K562 (cell line): Measurements from ENCODE around the gene TRIM14. TPM values are rescaled to one million over a fixed set of nuclear protein-coding genes. Genes with fewer than 3 reads are reported as not detected.

Experiments
- ATAC-seq: fragments of 200-7000 bp; cut with Tn5 transposase; 3 replicates; pipeline ENCODE4 v1.9.1; 2020; ENCODE audit warnings: moderate library complexity
- BruUV-seq: library from RNA; stranded (reverse); fragments of 400-500 nt; replicated peaks from 2 replicates; lab custom pipeline; 2021; lab: Mats Ljungman, UMichigan
- CTCF ChIA-PET: fragments of 300-600 bp; formaldehyde crosslinking; extraction: SDS; loops from one replicate; lab custom pipeline; 2021; ENCODE audit warnings: low intra/inter-chr PET ratio; lab: Yijun Ruan, JAX
- POLR2A ChIA-PET: fragments of 300-600, 350-650 bp; sonication (Branson Sonifier 250); formaldehyde crosslinking; extraction: SDS; loops from one replicate; lab custom pipeline; 2021; ENCODE audit warnings: antibody characterized with exemption, inconsistent platforms; lab: Yijun Ruan, JAX
- DNase-seq, 4 experiments: peaks; one replicate each; pipeline versions ENCODE4 v3.0.0 to v3.0.0-alpha.2; 2011 to 2018; ENCODE audit warnings: low spot score in 3 of 4, mixed read lengths in 3 of 4; ENCODE audit errors: extremely low read depth in 1 of 4
- FAIRE-seq: peaks from 2 replicates; lab custom pipeline; 2011; peaks lifted over from hg19 to GRCh38; lab: Jason Lieb, UNC
- H2AFZ ChIP-seq: 2 replicates; pipeline ENCODE4 v1.6.0; 2011; ENCODE audit warnings: low read depth, low read length, control low read depth, inconsistent platforms
- H3K27ac ChIP-seq: fragments of 200-600 bp; 3 replicates; pipeline ENCODE4 v1.8.0; 2011; ENCODE audit warnings: low read depth, mild to moderate bottlenecking, control low read depth, inconsistent platforms, low read length, moderate library complexity, mixed read lengths; ENCODE audit errors: extremely low read depth
- H3K27me3 ChIP-seq, 2 experiments: fragments of 300-600 bp in 1 of 2; 2 replicates in 1 of 2; 3 replicates in 1 of 2; pipeline versions ENCODE4 v1.6.0 to v1.8.0; 2011; ENCODE audit warnings: inconsistent platforms in 2 of 2, low read length in 2 of 2, mild to moderate bottlenecking in 1 of 2, mixed read lengths in 1 of 2, moderate library complexity in 1 of 2; ENCODE audit not compliant: control insufficient read depth in 2 of 2, insufficient read depth in 2 of 2
- H3K36me3 ChIP-seq: fragments of 300-600 bp; 3 replicates; pipeline ENCODE4 v1.8.0; 2011; ENCODE audit warnings: mild to moderate bottlenecking, low read length, inconsistent platforms; ENCODE audit not compliant: control insufficient read depth, insufficient read depth
- H3K4me1 ChIP-seq, 2 experiments: fragments of 200-600 bp in 1 of 2; replicated peaks in 1 of 2; 2 replicates in 1 of 2; 3 replicates in 1 of 2; pipeline versions ENCODE4 v1.5.1 to v1.8.0; 2011; ENCODE audit warnings: inconsistent platforms in 2 of 2, low read length in 2 of 2, mild to moderate bottlenecking in 1 of 2, mixed read lengths in 1 of 2, moderate library complexity in 1 of 2; ENCODE audit not compliant: control insufficient read depth in 2 of 2, insufficient read depth in 2 of 2
- H3K4me2 ChIP-seq: 2 replicates; pipeline ENCODE4 v1.6.1; 2011; ENCODE audit warnings: low read length, control low read depth, inconsistent platforms, mixed read lengths; ENCODE audit not compliant: insufficient read depth
- H3K4me3 ChIP-seq: fragments of 200-600 bp; sonication (generic), shearing (Covaris generic); 2 replicates; pipeline ENCODE4 v1.5.1; 2016; ENCODE audit warnings: control low read depth, inconsistent platforms
- H3K79me2 ChIP-seq: fragments of 200-600 bp; 3 replicates; pipeline ENCODE4 v1.8.0; 2011; ENCODE audit warnings: low read length, inconsistent platforms; ENCODE audit not compliant: control insufficient read depth, insufficient read depth
- H3K9ac ChIP-seq, 2 experiments: 2 replicates each; pipeline versions ENCODE4 v1.6.0 to v1.6.1; 2011; ENCODE audit warnings: low read depth in 2 of 2, low read length in 2 of 2, control low read depth in 1 of 2, inconsistent platforms in 1 of 2, mild to moderate bottlenecking in 1 of 2, mixed read lengths in 1 of 2; ENCODE audit not compliant: insufficient read depth in 1 of 2
- H3K9me1 ChIP-seq: one replicate; pipeline ENCODE4 v1.6.0; 2011; ENCODE audit warnings: inconsistent platforms, mild to moderate bottlenecking, low read length, moderate library complexity; ENCODE audit not compliant: control insufficient read depth, insufficient read depth
- H3K9me3 ChIP-seq: replicated peaks from 2 replicates; pipeline ENCODE4 v1.5.1; 2011; ENCODE audit warnings: low read depth, low read length, inconsistent platforms; ENCODE audit not compliant: control insufficient read depth, insufficient read depth
- H4K20me1 ChIP-seq: replicated peaks from 2 replicates; pipeline ENCODE4 v1.6.1; 2011; ENCODE audit warnings: low read length, inconsistent platforms, mixed read lengths; ENCODE audit not compliant: control insufficient read depth, insufficient read depth
- CCNT2 ChIP-seq: IDR thresholded peaks from 2 replicates; pipeline ENCODE4 v1.6.1; 2011; ENCODE audit warnings: borderline replicate concordance, low read depth, mild to moderate bottlenecking, moderate library complexity, mixed read lengths, low read length; ENCODE audit not compliant: insufficient read length; ENCODE audit errors: extremely low read depth
- DACH1 ChIP-seq: fragments of 450-650 bp; IDR thresholded peaks from 2 replicates; pipeline ENCODE4 v1.6.1; 2018; ENCODE audit not compliant: partially characterized antibody
- EHMT2 ChIP-seq: fragments of 450-650 bp; IDR thresholded peaks from 2 replicates; pipeline ENCODE4 v1.6.1; 2018; ENCODE audit warnings: antibody characterized with exemption
- ESRRA ChIP-seq: fragments of 450-650 bp; IDR thresholded peaks from 2 replicates; pipeline ENCODE4 v1.6.1; 2014; ENCODE audit warnings: low read depth, mild to moderate bottlenecking, moderate library complexity, borderline replicate concordance
- GATAD2B ChIP-seq: fragments of 450-650 bp; IDR thresholded peaks from 2 replicates; pipeline ENCODE4 v1.6.1; 2017; ENCODE audit warnings: mild to moderate bottlenecking, borderline replicate concordance
- HCFC1 ChIP-seq: IDR thresholded peaks from 2 replicates; pipeline ENCODE4 v1.6.1; 2012; ENCODE audit warnings: low read depth, low read length, improper control_type of control experiment
- LARP7 ChIP-seq: fragments of 450-650 bp; IDR thresholded peaks from 2 replicates; pipeline ENCODE4 v1.6.1; 2016
- MAZ ChIP-seq, 2 experiments: fragments of 450-650 bp in 1 of 2; sonication (generic) in 1 of 2; formaldehyde crosslinking; IDR thresholded peaks in 1 of 2; conservative IDR thresholded peaks in 1 of 2; 2 replicates each; pipeline versions ENCODE4 v1.4.0 to v1.5.0; 2020; ENCODE audit warnings: mild to moderate bottlenecking in 1 of 2, missing genetic modification reagents in 1 of 2
- NFE2 ChIP-seq: IDR thresholded peaks from 2 replicates; pipeline ENCODE4 v1.6.1; 2014; ENCODE audit warnings: antibody characterized with exemption, low read depth
- RCOR1 ChIP-seq, 2 experiments: IDR thresholded peaks; 2 replicates each; pipeline ENCODE4 v1.6.1; 2012; ENCODE audit warnings: low read depth in 2 of 2, low read length in 2 of 2, borderline replicate concordance in 1 of 2, improper control_type of control experiment in 1 of 2
- RFX5 ChIP-seq: IDR thresholded peaks from 2 replicates; pipeline ENCODE4 v1.6.1; 2011; ENCODE audit warnings: low read depth, mild to moderate bottlenecking, improper control_type of control experiment, low read length
- TAL1 ChIP-seq: fragments of 450-650 bp; IDR thresholded peaks from 2 replicates; pipeline ENCODE4 v1.6.1; 2016; ENCODE audit warnings: mild to moderate bottlenecking
- YY1 ChIP-seq, 3 experiments: IDR thresholded peaks; 2 replicates each; pipeline ENCODE4 v1.6.1; 2011; ENCODE audit warnings: low read length in 2 of 3, mild to moderate bottlenecking in 2 of 3, moderate library complexity in 2 of 3, borderline replicate concordance in 1 of 3, control low read depth in 1 of 3, low read depth in 1 of 3; ENCODE audit not compliant: insufficient read depth in 3 of 3, insufficient replicate concordance in 2 of 3, control insufficient read depth in 1 of 3, insufficient read length in 1 of 3; ENCODE audit errors: extremely low read depth in 1 of 3
- ZNF77 ChIP-seq: fragments of 250-450 bp; sonication (Bioruptor Pico); IDR thresholded peaks from 2 replicates; pipeline ENCODE4 v1.5.0; 2020
- WGBS: fragments of 100-300 bp; shearing (Covaris generic); methylation state at CpG from one replicate; pipeline ENCODE4 v1.1.6; 2016; ENCODE audit warnings: low coverage, mixed read lengths; ENCODE audit not compliant: insufficient coverage; ENCODE audit errors: missing lambda C conversion rate; 5-methylcytosine and 5-hydroxymethylcytosine counted together
- in situ Hi-C: fragments of 300-500 bp; cut with MboI; formaldehyde crosslinking; loops from 4 replicates; pipeline ENCODE4 v1.15.0; 2018; ENCODE audit warnings: inconsistent platforms, mixed read lengths
- intact Hi-C: fragments of 100-400 bp; cut with micrococcal nuclease; formaldehyde crosslinking; loops from 2 replicates; pipeline ENCODE4 v1.14.2; 2022
- polyA plus RNA-seq, 8 experiments: library from polyadenylated mRNA; depleted of rRNA in 4 of 8; stranded (reverse) in 5 of 8; unstranded in 3 of 8; fragments of >200 nt; fragmentation: Nextera tagmentation in 2 of 8; fragmentation: Illumina TruSeq in 1 of 8; extraction: Ambion mirVana in 2 of 8; extraction: Trizol in 1 of 8; gene quantifications; 2 replicates each; pipeline versions ENCODE4 v1.2.1 to v1.2.3, GENCODE V29; 2011 to 2014; ENCODE audit warnings: inconsistent platforms in 1 of 8, missing spikeins in 1 of 8
- total RNA-seq, 7 experiments: library from RNA; depleted of rRNA in 6 of 7; stranded (reverse); fragments of >200 nt in 6 of 7; fragmentation: Illumina TruSeq in 2 of 7; extraction: Trizol in 2 of 7; gene quantifications; 2 replicates each; pipeline versions ENCODE4 v1.2.1 to v1.2.3, GENCODE V29; 2011 to 2021; ENCODE audit warnings: low replicate concordance in 1 of 7
- TF ChIP-seq, protein P1 (sequence below): sonication (generic); formaldehyde crosslinking; IDR thresholded peaks from 2 replicates; pipeline ENCODE4 v1.8.0; 2022; ENCODE audit warnings: mild to moderate bottlenecking, missing genetic modification reagents

TRIM14 gene
- total and polyA plus RNA-seq, 9 of the 15 experiments (the other 6 are each of a cell fraction or from before 2014, with no cell fraction given): 7.6 to 41.0 (median 17.9) TPM

GRCh38 chr9:98117984-98118639, 910 bp downstream of the TRIM14 start:
- H3K9ac ChIP-seq: peak overlapping the region; percentile 71 to 96
- peak; percentile 42 to 86 (median 68) for DNase-seq
- peak overlapping the region; percentile 67 for H3K27ac ChIP-seq
- no peaks in the 10 kb centered on the region for H3K9me1 ChIP-seq
- 2% methylated on average over 5 of the region's 5 CpGs for WGBS
- no peaks in the 10 kb centered on the region for H4K20me1 ChIP-seq
- H3K27me3 ChIP-seq: no peaks in the 10 kb centered on the region
- peaks cover 18% of the 10 kb centered on the region; the same call in 1 of the 3 replicates for H3K36me3 ChIP-seq
- peaks cover 27% of the 10 kb centered on the region for H3K79me2 ChIP-seq
- ChIA-PET POLR2A (interaction anchor here (0.7 to 1.1 kb wide), 4 partner anchors 9 to 23 kb away, joined by 3 read pairs; no protein-coding TSS in a partner anchor), CTCF (interaction anchor here (0.6 to 1.8 kb wide), 4 partner anchors 21 to 146 kb away, joined by 3 to 8 read pairs (median 3); partner anchors contain the start of gene CORO2A)
- intact Hi-C loops: loop anchor here (1.0 to 2.0 kb wide), 4 partner anchors 75 to 196 kb away; partner anchors contain the start of genes CORO2A and TRMO
- H3K4me1 ChIP-seq: peaks cover 14 to 22% of the 10 kb centered on the region in 2 experiments; a peak in 4 of 5 replicates
- H3K4me3 ChIP-seq: peak overlapping the region; percentile 76
- peak; percentile 87 for ATAC-seq
- in situ Hi-C loops: loop anchor here (5.0 kb wide), 2 partner anchors 89 to 144 kb away; no protein-coding TSS in a partner anchor
- H3K4me2 ChIP-seq: peak overlapping the region; percentile 97
- peak overlapping the region; percentile 97 for H2AFZ ChIP-seq
- FAIRE-seq: peak; percentile 93
- BruUV-seq: TSS peak; percentile 51
- H3K9me3 ChIP-seq: no peaks in the 10 kb centered on the region
- no peak for TF ChIP-seq RFX5
- peak in 1 of 3 experiments; percentile 19 for TF ChIP-seq YY1 (IDR thresholded peaks at IDR 0.05; ENCODE audit: borderline replicate concordance in 1 of 3, control insufficient read depth in 1 of 3, extremely low read depth in 1 of 3, insufficient read depth in 3 of 3, insufficient read length in 1 of 3, insufficient replicate concordance in 2 of 3, low read depth in 1 of 3, low read length in 2 of 3)
- TF ChIP-seq HCFC1: 0 out of 2 replicates have a peak, but pooled peaks have one; percentile 5
- TF ChIP-seq LARP7: no peak
- TF ChIP-seq ZNF77 (CRISPR knock-in tag): no peak
- no peak for TF ChIP-seq TAL1
- TF ChIP-seq GATAD2B: no peak
- TF ChIP-seq NFE2: no peak
- no peak for TF ChIP-seq CCNT2
- TF ChIP-seq DACH1: peak; percentile 74
- 0 out of 4 replicates have a peak, but pooled peaks of 1 of the 2 experiments have one; percentile 31 for TF ChIP-seq RCOR1 (IDR thresholded peaks at IDR 0.05; ENCODE audit: borderline replicate concordance in 1 of 2, low read depth in 2 of 2, low read length in 2 of 2)
- TF ChIP-seq, protein P1, sequence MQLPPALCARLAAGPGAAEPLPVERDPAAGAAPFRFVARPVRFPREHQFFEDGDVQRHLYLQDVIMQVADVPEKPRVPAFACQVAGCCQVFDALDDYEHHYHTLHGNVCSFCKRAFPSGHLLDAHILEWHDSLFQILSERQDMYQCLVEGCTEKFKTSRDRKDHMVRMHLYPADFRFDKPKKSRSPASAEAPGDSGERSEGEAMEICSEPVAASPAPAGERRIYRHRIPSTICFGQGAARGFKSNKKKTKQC (CRISPR knock-in tag): no peak
- peak; percentile 47; the same call in 1 of the 2 replicates for TF ChIP-seq ESRRA
- TF ChIP-seq MAZ (CRISPR knock-in tag; conservative IDR thresholded peaks at IDR 0.05 in 1 of 2, IDR thresholded peaks at IDR 0.05 in 1 of 2): peak; percentile 23 to 24; a peak in 1 of 4 replicates
- TF ChIP-seq EHMT2: no peak
